Stimulated activated CD4-positive, alpha-beta T cell treated with anti-CD3 and anti-CD28 coated beads, TNF-alpha, amount 100 ng/mL, for 1 hour (primary cell): ENCODE measurements around the gene YTHDF1.
"Not testable (repeated sequence)": the region's sequence is repeated elsewhere in the genome, so short reads cannot be mapped to it uniquely, and the experiment has no call there.

Experiments
- DNase-seq, 3 donors: peaks; one replicate each; pipeline ENCODE4 v3.0.0-alpha.2; 2020; ENCODE audit warnings: low read depth in 3 of 3, low spot score in 1 of 3

Gene YTHDF1

GRCh38 chr20:63159826-63160640, 55.9 kb downstream of the YTHDF1 start:
- no peak for DNase-seq

GRCh38 chr20:63159251-63159650, 56.7 kb downstream of the YTHDF1 start:
- not testable (repeated sequence) for DNase-seq

GRCh38 chr20:63158845-63159244, 57.1 kb downstream of the YTHDF1 start:
- no peak for DNase-seq

GRCh38 chr20:63158352-63158751, 57.6 kb downstream of the YTHDF1 start:
- no peak for DNase-seq

DNA sequence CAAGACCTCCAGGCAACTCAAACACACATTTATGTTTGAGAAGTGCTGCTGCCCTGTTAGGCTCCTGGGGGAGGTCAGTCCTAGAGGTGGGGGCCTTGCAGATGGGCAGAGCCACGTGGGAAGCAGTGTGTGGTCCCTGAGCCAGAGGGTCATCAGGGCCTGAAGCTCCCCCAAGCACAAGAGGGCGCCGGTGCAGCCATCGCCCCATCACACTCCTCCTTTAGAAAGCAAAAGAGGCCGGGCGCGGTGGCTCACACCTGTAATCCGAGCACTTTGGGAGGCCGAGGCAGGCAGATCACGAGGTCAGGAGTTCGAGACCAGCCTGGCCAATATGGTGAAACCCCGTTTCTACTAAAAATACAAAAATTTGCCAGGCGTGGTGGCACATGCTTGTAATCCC, 58.5 kb downstream of the YTHDF1 start:
- not testable (repeated sequence) for DNase-seq

DNA sequence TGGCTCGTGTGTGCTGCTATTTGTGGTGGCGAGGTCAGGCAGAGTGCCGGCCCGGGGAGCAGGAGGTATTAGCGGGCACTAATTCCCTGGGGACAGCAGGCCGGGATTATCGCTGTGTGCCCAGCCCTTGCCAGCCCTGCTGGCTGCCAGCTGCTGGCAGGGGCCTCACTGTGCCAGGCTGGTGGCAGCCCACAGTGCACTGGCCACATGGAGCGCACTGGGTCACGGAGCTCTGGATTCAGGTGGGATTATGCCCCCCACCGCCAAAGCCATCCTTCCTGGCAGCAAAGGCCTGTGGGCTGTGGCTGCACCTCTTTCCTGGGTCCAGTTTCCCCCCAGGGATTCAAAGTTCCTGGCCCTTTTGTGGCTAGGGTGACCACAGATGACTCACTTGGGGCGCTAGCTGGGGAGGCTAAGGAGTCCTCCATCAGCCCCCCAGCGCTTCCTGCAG, 59.7 kb downstream of the YTHDF1 start:
- no peak for DNase-seq

- no peak for DNase-seq
Observed at GRCh38 chr20:63155266-63156165, 60.4 kb downstream of the YTHDF1 start.

DNA sequence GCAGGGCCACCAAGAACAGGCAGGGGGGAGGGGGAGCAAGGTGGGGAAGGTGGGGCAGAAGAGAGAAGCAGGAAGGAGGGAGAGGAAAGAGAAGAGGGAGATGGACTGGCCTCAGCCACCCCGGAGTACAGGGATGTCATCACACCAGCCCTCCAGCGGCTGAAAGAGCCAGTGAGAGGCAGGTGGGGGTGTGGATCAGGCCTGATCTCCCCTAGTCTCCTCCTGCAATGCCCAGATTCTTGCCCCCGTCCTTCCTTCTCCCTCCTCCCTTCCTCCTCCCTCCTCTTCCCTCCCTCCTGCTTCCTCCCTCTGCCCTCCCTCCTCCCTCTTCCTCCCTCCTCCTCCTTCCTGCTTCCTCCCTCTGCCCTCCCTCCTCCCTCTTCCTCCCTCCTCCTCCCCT, 61.5 kb downstream of the YTHDF1 start:
- DNase-seq: no peak

DNA sequence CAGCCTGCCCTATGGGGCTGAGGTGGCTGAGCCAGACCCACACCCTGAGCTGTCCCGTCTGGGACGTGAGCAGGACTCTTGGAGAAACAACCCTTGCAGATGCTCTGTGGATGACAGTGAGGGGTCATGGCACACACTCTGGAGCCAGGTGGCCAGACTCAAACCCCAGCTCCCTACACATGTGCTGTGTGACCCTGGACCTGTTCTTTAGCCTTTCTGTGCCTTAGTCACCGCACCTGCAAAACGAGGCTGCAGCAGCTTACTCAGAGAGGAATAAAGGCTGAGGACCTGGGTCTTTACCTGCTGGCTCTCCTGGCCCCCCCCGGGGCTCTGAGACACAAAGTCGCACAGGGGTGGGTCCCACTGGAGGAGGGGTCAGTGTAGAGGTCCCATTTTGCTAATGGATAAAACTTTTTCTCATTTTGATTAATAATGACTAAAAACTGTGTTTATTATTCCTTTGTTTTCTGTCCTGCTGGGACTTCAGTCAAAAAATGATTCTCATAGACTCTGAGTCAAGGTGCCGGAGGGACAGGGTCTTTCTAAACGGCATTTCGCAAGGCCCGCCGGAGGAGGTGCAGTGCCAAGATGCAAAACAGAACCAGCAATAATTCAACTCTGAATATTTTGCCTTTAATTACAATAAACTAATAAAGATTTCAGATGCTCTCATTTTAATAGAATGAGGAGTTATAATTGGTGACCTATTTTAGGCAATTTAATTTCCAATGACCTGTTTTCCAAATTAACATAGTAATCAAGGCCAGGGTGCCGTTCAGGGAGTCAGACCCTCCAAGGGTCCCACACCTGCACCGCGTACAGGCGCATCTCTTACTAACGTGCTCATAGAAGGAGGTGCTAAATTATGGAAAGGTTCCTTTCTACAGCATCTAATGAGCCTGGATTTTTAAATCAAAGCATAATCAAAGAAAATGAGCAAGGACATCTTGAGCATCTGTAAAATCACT, 62.4 kb downstream of the YTHDF1 start:
- DNase-seq: no peak

DNA sequence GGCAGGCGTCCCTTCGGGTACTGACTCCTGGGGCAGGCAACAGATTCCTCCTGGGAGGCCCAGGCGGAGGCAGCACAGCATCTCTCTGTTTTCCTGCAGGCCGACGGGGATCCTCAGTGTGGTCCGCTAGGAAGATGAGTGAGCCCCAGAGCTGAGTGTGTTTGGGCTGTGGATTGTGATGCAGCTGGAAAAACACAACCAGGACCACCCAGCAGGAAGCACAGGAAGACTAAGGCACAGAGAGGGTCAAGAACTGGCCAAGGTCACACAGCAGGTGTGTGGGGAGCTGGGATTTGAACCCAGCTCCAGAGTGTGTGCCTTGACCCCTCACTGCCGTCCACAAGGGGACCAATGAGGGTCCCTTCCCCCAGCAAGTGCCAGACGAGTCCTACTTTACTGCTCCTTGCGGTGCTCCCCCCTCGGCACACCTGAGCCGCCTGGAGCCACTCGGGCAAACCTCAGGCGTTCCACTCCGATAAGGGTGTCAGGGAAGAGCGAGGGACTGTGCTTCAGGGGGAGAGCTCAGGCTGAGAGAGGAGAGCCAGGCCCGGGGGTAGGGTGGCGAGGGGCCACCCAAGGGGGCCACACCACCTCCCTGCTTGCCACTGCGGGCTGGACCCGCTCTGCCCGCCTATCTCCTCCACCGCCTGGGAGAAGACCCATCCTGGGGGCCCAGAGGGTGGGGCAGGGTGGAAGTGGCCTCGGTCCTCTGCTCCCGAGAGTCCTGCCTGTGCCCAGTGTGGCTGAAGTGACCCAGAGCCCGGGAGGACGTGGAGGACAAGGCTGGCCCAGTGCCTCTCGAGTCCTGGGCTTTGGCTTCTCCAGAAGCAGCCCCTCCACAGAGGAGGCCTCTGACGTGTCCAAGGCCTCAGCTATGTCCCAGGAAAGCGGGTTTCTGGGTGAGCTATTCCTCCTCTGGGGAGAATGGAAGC, 63.3 kb downstream of the YTHDF1 start:
- DNase-seq: no peak

- no peak for DNase-seq
Observed at GRCh38 chr20:63151554-63152321, 64.2 kb downstream of the YTHDF1 start.

- DNase-seq: no peak
Observed at GRCh38 chr20:63150911-63151531, 64.9 kb downstream of the YTHDF1 start.

DNA sequence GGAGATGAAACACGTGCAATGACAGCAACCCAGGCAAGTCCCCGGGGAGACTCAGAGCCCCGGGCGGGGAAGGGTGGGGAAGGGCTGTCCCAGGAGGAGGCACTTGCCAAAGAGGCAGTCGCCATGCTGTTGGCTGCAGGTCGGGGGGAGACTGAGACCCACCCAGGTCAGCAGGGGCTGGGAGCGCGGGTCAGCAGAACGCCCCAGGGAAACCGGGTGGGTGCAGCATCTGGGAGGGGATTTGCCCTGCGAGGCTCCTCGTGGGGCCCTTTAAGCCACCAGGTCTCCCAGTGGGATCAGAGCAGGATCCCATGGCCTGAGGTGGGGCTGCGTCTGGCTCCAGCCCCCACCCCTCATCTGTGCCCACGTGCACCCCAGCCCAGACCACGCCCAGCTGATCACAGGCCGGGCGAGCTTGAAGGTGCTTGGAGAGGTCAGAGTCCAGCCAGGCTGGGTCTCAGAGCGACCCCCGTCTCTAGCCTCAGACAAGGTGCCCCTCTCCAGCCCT, 65.5 kb downstream of the YTHDF1 start:
- DNase-seq: no peak

- DNase-seq: no peak
Observed at GRCh38 chr20:63149531-63150192, 66.3 kb downstream of the YTHDF1 start.

DNA sequence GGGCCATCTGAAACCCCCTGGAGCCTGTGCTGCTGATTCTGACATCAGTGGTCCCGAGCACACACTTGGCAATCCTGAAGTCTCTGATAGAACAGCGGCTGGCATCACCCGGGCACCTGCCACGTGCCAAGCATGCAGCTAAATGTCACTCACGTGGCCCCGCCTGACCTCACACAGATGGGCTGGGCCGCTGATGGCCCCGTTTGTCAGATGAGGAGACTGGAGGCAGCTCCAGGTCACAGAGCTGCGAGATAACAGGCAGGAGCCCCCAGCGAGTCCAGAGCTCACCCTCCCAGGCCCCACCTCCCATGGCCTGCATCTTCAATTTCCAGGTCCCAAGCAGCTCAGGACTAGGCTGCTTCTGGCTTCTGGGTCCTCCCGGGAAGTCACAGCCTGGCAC, 67.2 kb downstream of the YTHDF1 start:
- DNase-seq: no peak

DNA sequence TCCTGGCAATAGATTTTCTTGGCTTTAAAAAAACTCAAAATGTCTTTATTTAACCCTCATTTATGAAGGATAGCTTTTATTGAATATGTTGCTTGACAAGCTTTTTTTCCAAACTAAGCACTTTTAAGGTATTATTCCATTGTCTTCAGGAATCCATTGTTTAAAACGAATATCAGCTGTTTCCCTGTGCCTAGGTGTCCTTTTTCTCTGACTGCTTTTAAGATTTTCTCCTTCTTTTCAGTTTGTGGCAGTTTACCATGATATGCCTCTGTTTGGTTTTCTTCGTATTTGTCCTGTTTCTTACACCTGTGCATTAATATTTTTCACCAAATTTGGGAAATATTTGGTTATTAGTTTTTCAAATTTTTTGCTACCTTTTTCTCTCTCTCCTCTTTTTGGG, 68.4 kb downstream of the YTHDF1 start:
- DNase-seq: no peak
